ENCODE measurements around the gene ANO5. TPM values are rescaled to one million over a fixed set of nuclear protein-coding genes. Genes with fewer than 3 reads are reported as not detected.

Gene ANO5
- total and polyA plus RNA-seq, 2 of the 8 experiments (the other 6 are each of a cell fraction or from before 2014, with no cell fraction given), result 2.6 to 5.0 TPM

DNA sequence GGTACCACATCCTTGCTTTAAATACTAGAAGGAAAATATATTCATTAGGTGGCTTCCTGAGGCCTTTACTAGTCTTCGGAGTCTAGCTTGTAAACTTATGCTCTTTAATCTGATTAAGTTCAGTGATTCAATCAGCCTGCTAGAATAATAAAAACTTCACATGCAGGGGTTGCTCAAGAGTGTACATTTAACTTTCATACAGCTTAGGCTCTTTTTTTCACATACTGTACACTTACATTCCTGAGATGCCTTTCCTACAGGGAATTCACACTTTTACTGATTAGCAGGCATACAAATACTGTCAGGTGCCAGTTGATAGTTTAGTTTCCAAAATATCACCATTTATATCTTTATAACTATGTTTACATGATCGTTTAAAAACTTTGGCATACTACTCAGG is 3.2 kb upstream of the ANO5 start (continued):
- TF ChIP-seq CTBP2 (IDR thresholded peaks at IDR 0.05; ENCODE audit: borderline replicate concordance, insufficient read depth, insufficient read length, low read length), result no peak
- TF ChIP-seq, protein P1, sequence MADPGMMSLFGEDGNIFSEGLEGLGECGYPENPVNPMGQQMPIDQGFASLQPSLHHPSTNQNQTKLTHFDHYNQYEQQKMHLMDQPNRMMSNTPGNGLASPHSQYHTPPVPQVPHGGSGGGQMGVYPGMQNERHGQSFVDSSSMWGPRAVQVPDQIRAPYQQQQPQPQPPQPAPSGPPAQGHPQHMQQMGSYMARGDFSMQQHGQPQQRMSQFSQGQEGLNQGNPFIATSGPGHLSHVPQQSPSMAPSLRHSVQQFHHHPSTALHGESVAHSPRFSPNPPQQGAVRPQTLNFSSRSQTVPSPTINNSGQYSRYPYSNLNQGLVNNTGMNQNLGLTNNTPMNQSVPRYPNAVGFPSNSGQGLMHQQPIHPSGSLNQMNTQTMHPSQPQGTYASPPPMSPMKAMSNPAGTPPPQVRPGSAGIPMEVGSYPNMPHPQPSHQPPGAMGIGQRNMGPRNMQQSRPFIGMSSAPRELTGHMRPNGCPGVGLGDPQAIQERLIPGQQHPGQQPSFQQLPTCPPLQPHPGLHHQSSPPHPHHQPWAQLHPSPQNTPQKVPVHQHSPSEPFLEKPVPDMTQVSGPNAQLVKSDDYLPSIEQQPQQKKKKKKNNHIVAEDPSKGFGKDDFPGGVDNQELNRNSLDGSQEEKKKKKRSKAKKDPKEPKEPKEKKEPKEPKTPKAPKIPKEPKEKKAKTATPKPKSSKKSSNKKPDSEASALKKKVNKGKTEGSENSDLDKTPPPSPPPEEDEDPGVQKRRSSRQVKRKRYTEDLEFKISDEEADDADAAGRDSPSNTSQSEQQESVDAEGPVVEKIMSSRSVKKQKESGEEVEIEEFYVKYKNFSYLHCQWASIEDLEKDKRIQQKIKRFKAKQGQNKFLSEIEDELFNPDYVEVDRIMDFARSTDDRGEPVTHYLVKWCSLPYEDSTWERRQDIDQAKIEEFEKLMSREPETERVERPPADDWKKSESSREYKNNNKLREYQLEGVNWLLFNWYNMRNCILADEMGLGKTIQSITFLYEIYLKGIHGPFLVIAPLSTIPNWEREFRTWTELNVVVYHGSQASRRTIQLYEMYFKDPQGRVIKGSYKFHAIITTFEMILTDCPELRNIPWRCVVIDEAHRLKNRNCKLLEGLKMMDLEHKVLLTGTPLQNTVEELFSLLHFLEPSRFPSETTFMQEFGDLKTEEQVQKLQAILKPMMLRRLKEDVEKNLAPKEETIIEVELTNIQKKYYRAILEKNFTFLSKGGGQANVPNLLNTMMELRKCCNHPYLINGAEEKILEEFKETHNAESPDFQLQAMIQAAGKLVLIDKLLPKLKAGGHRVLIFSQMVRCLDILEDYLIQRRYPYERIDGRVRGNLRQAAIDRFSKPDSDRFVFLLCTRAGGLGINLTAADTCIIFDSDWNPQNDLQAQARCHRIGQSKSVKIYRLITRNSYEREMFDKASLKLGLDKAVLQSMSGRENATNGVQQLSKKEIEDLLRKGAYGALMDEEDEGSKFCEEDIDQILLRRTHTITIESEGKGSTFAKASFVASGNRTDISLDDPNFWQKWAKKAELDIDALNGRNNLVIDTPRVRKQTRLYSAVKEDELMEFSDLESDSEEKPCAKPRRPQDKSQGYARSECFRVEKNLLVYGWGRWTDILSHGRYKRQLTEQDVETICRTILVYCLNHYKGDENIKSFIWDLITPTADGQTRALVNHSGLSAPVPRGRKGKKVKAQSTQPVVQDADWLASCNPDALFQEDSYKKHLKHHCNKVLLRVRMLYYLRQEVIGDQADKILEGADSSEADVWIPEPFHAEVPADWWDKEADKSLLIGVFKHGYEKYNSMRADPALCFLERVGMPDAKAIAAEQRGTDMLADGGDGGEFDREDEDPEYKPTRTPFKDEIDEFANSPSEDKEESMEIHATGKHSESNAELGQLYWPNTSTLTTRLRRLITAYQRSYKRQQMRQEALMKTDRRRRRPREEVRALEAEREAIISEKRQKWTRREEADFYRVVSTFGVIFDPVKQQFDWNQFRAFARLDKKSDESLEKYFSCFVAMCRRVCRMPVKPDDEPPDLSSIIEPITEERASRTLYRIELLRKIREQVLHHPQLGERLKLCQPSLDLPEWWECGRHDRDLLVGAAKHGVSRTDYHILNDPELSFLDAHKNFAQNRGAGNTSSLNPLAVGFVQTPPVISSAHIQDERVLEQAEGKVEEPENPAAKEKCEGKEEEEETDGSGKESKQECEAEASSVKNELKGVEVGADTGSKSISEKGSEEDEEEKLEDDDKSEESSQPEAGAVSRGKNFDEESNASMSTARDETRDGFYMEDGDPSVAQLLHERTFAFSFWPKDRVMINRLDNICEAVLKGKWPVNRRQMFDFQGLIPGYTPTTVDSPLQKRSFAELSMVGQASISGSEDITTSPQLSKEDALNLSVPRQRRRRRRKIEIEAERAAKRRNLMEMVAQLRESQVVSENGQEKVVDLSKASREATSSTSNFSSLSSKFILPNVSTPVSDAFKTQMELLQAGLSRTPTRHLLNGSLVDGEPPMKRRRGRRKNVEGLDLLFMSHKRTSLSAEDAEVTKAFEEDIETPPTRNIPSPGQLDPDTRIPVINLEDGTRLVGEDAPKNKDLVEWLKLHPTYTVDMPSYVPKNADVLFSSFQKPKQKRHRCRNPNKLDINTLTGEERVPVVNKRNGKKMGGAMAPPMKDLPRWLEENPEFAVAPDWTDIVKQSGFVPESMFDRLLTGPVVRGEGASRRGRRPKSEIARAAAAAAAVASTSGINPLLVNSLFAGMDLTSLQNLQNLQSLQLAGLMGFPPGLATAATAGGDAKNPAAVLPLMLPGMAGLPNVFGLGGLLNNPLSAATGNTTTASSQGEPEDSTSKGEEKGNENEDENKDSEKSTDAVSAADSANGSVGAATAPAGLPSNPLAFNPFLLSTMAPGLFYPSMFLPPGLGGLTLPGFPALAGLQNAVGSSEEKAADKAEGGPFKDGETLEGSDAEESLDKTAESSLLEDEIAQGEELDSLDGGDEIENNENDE (IDR thresholded peaks at IDR 0.05; ENCODE audit: insufficient replicate concordance, low read length), result no peak
- TF ChIP-seq TEAD4 (IDR thresholded peaks at IDR 0.05; ENCODE audit: low read depth, low read length), result no peak
- TF ChIP-seq HDAC2 (IDR thresholded peaks at IDR 0.05; ENCODE audit: borderline replicate concordance in 1 of 2, low read depth in 2 of 2, low read length in 2 of 2), result no peak
- TF ChIP-seq FOSL1 (IDR thresholded peaks at IDR 0.05; ENCODE audit: insufficient read depth, low read depth, low read length), result no peak
- no peak for TF ChIP-seq TAF1 (IDR thresholded peaks at IDR 0.05; ENCODE audit: low read depth, low read length)
- no peak for TF ChIP-seq SAP30 (IDR thresholded peaks at IDR 0.05; ENCODE audit: insufficient read depth, insufficient replicate concordance, low read length)
- TF ChIP-seq RXRA (IDR thresholded peaks at IDR 0.05; ENCODE audit: insufficient read depth, low read depth, low read length), result no peak
- TF ChIP-seq GTF2F1 (IDR thresholded peaks at IDR 0.05; ENCODE audit: borderline replicate concordance, low read depth, low read length), result no peak

All from H1 (cell line).